Fibroblast of skin of right quadriceps (primary cell): Measurements from ENCODE around the gene INPP4A.
"Not testable (repeated sequence)": the region's sequence is repeated elsewhere in the genome, so short reads cannot be mapped to it uniquely, and the experiment has no call there.

Experiments
- DNase-seq: peaks from one replicate; pipeline ENCODE4 v3.0.0-alpha.2; 2013

INPP4A gene

DNA sequence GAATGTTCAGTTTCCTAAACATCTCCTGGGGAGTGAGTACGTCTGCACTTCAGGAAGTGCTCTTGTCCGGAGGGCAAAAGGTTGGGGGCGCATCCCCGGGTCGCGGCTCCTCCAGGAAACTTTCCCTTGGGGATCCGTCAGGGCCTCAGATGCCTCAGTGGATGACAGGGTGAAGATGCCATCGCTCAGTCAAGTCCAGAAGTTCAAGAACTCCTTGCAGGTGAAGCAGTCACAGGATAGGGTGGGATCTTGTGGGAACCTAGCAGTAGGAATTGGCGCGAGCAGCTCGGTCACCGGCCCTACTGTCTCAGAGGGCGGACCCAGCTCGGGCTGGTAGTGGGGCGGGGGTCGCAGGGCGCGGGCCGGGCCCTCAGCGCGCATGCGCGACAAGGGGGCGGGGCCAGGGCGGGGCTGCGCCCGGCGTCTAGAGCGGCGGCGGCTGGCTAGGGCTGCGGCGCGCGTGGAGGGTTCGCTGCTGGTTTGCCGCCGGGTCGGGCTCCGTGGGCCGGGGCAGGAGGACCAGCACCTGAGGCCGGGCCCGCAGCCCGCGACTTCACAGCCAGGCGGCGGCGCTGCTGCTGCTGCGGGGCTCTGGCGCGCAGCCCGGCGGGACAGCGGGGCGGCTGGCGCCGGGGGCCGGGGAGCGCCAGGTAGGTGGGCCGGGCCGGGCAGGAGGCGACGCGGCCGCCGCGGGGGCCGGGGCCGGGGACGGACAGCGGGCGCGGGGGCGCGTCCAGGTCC, at the start of gene INPP4A:
INPP4A (plus strand) TSS at position 423 of the 741 bp plus-strand sequence. CDS start 75,191 bp downstream, outside the sequence.
- peak; percentile 58 for DNase-seq

DNA sequence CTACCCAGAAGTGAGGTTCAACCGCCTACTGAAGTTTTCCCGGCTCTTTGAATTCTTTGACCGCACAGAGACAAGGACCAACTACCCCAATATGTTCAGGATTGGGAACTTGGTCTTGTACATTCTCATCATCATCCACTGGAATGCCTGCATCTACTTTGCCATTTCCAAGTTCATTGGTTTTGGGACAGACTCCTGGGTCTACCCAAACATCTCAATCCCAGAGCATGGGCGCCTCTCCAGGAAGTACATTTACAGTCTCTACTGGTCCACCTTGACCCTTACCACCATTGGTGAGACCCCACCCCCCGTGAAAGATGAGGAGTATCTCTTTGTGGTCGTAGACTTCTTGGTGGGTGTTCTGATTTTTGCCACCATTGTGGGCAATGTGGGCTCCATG, 48.7 kb upstream of the INPP4A start:
- no peak for DNase-seq

GRCh38 chr2:98396745-98397355, 47.8 kb upstream of the INPP4A start:
- no peak for DNase-seq

- DNase-seq = no peak
These were observed 45.5 kb upstream of the INPP4A start for GRCh38 chr2:98399140-98399539.

DNA sequence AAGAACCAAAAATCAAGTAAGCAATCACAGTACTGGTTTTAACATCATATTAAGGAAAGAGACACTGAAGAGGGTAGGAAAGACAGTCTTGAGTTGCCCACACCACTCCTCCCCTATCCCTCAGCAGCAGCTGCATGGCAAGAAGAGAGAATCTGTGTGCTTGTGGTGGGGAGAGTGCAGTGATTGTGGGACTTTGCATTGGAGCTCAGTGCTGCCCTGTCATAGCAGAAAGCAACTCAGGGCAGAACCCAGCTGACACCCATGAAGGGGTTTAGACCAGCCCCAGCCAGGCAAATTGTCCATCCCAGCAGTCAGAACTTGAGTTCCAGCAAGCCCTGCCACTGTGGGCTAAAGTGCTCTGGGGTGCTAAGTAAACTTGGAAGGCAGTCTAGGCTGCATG, 40.8 kb upstream of the INPP4A start:
- DNase-seq = no peak

DNA sequence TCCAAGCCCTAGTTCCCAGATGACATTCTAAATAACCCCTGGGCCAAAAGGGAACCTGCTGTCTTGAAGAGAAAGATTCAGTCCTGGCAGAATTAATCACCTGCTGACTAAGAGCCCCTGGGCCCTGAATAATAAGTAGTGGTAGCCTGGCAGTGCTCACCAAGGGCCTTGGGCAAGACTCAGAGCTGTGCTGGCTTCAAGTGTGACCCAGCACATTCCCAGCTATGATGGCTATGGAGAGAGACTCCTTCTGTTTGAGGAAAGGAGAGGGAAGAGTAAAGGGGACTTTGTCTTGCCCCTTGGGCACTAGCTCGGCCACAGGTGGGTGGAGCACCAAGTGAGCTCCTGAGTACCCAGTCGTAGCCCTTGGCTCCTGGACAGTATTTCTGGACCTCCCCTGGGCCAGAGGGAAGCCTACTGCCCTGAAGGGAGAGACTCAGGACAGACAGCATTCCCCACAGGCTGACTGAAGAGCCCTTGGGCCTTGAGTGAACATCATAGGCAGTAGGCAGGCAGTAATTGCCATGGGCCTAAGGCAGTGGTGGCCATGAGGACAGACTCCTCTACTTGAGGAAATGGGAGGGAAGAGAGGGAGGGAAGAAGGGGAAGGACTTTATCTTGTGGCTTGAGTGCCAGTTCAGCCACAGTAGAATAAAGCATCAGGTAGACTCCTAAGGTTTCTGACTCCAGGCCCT, 40.0 kb upstream of the INPP4A start:
- no peak for DNase-seq

- no peak for DNase-seq
These were observed 39.4 kb upstream of the INPP4A start for GRCh38 chr2:98405301-98405700.

GRCh38 chr2:98408155-98408554, 36.5 kb upstream of the INPP4A start:
- no peak for DNase-seq

DNA sequence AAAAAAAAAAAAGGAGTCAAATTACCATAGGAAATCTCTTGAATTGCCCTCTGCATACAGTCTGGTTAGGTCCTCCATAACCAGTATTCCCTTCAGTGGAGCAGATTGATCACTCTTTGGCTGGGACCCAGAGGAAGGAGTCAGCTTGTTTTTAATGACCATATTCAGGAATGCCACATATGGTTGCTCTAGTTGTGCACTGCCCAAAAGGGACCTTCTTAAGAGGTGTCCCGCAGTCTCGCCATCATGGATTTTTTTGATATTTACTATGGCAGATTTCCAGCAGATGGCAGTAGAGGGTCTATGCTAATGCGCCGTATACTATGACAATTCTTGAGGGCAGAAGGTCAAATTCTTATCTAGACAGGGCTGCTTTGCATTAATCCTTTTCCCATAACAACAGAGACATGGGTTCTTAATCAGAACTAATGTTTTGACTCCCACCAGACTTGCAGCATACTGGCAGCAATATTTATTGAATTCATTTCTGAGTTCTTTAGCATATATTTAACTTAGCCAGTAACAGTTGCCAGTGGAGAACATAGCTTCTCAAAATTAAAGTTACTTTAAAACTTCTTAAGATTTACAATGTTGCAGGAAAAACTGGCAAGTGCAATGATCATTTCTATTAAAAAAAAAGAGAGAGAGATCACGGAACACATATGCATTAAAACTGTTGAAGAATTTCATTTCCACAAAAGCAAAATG, 31.8 kb upstream of the INPP4A start:
- peak; percentile 49 for DNase-seq

DNA sequence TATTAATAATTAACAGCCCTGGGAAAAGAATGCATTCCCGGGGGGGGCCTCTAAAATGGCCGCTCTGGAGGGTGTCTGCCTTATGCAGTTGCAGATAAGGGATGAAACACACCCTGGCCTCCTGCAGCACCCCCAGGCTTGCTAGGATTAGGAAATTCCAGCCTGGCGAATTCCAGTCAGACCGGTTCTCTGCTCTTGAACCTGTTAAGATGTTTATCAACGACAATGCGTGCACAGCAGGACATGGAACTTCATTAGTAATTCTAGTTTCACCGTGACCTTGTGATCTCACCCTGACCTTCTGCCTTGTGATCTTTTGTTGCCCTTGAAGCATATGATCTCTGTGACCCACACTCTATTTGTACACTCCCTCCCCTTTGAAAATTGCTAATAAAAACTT, 30.4 kb upstream of the INPP4A start:
- DNase-seq = not testable (repeated sequence)

DNA sequence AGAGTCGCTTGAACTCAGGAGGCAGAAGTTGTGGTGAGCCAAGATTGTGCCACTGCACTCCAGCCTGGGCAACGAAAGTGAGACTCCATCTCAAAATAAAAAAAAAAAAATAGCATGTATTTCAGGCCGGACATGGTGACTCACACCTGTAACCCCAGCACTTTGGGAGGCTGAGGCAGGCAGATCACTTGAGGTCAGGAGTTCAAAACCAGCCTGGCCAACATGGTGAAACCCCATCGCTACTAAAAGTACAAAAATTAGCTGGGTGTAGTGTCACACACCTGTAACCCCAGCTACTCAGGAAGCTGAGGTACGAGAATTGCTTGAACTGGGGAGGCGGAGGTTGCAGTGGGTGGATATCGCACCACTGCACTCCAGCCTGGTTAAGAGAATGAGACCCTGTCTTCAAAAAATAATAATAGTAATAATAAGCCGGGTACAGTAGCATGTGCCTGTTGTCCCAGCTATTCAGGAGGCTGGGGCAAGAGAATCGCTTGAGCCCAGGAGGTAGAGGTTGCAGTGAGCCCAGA, 28.9 kb upstream of the INPP4A start:
- DNase-seq = not testable (repeated sequence)

DNA sequence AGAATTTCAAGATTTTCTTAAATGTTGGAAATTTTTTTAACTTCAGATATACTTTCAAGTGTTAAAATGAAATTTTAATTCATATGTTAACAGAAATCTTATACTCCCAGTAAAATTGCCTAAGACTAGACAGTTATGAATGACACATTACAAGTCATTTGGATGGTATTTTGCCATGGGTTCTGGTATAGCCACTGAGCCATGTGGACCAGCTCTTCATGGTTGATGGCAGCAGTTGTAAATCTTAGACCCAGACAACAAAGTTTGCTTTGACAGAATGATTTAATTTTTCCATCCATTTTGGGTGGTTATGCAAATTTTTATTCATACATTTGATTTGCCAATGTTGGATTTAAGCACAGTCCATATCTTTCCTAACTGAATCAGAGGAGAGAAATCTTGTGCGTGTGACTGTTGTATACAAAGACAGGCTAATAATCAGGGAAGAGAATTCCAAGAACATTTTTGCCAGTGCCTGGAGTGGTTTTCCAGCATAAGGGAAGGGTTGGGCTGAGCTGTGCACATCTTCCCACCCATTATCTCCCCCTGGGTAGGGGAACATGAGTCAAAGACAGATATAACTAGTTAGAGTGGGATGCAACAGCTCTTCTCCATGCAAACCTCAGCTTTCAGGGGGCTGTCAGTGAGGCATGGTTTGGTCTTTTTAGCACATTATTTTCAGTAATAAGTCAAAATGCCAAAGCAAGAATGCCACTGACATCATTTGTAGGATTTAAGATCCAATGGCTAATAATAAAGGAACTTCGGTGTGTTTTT, 28.1 kb upstream of the INPP4A start:
- no peak for DNase-seq

GRCh38 chr2:98419544-98419943, 25.1 kb upstream of the INPP4A start:
- DNase-seq = no peak

DNA sequence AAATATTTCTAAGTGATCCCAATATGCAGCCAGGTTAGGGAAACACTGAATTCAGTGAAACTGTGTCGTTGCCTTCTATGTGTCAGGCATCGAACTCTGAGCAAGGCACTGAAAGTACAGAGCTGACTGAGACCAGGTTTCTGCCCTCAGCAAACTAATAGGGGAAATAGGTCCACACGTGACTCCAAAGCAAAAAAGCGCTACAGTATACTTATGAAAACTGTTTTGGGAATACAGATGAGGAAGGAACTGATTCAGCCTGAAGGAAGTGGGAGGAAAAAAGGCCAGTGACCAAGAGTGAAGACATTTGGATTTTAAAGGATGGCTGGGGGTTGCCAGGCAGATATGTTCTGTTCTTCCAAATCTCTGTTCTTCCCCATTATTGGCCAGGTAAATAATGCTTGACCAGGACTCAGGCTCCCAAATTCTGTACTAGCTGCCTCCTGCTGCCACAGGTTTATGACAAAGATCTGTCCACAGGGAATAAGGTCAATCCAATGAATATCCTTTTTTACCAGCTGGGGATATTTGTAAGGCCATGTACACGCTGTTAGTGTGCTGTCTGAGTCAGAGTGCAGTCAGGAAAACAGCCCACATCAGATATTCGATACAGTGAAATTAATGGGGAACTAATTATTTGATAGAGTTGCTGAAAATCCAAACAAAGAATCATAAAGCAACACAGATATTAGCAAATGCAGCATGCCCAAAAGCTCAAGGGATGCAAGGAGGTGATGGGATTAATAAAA, 24.5 kb upstream of the INPP4A start:
- no peak for DNase-seq

DNA sequence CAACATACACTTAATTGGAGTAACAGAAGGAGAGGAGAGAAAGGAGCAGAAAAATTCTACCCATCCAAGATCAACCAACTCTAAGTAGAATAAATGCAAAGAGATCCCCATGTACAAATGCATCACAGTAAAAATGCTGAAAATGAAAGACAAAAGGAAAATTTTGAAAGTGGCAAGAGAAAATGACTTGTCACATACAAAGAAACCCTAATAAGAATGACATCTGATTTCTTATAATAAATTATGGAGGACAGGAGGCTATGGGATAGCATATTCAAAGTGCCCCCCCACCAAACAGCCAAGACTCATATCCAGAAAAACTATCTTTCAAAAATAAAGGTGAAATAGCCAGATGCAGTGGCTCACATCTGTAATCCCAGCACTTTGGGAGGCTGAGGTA, 22.2 kb upstream of the INPP4A start:
- DNase-seq = no peak

GRCh38 chr2:98426771-98427170, 17.9 kb upstream of the INPP4A start:
- no peak for DNase-seq

DNA sequence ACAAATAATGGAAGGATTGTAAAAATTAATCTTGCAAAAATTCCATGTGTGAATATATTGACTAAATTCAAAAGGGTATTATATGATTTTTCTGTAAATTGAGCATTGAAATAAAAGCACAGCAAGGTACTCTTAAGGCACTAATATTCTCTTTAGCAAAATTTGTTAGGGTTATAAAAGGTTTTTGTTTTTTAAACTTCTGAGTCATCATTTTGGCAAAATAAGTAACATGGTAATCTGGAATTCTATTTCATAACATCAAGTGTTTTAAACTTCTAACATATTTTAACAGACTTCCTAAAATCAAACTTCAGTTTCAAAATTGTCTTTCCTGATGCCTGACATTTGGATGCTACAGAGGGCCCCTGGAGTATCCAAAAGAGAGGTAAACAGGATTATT, 12.5 kb upstream of the INPP4A start:
- no peak for DNase-seq

GRCh38 chr2:98433363-98433964, 11.2 kb upstream of the INPP4A start:
- no peak for DNase-seq

DNA sequence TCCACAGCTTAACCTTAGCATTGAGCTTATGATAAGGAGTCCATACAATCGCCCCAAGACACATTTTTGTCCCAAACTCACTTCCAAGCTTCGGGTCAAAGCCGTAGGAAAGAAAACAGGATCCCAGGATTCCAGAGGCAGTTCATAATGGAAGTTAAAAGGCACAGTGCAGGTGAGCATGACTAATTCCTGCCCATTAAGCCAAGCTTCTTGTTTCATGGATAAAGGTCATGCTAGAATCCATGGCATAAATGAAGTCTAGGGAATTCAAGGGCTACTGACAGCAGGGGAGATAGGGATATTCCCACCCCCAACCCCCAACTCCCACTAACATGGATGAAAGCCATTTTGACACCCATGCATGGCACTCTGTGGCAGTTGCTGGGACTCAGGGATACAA, 10.2 kb upstream of the INPP4A start:
- no peak for DNase-seq

DNA sequence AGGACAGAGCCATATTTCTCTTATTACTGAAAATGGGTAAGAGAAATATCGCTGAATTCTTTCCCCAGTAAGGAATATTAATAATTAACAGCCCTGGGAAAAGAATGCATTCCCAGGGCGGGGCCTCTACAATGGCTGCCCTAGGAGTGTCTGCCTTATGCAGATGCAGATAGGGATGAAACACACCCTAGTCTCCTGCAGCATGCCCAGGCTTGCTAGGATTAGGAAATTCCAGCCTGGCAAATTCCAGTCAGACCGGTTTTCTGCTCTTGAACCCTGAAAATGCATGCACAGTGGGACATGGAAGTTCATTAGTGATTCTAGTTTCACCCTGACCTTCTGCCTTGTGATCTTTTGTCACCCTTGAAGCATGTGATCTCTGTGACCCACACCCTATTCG, 9.0 kb upstream of the INPP4A start:
- not testable (repeated sequence) for DNase-seq

- DNase-seq = no peak
These were observed 7.9 kb upstream of the INPP4A start for GRCh38 chr2:98436734-98437133.
